Activated T-cell treated with anti-CD3 and anti-CD28 coated beads for 48 hours (primary cell): ENCODE measurements around the gene ADAM15.

Experiments used
- DNase-seq: peaks from one replicate; pipeline ENCODE4 v3.0.0-alpha.2; 2020; ENCODE audit warnings: low read depth

Gene ADAM15

DNA sequence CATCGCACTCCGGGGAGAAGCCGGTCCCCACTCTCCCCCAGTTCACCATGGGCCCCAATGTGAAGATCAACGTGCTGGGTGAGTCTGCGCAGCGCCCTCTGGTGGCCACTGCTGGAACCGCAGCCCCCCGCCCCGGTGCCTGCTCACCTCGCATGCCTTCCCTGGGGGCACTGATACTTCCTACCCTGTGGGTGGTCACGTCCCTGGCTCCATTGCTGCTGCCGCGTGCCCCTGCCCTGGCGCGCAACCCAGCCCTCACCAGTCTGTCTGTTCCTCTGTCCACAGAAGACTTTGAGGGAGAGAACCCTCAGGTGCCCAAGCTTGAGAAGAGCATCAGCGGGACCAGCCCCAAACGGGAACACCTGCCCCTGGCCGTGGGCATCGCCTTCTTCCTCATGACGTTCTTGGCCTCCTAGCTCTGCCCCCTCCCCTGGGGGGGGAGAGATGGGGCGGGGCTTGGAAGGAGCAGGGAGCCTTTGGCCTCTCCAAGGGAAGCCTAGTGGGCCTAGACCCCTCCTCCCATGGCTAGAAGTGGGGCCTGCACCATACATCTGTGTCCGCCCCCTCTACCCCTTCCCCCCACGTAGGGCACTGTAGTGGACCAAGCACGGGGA lies 35.1 kb downstream of the ADAM15 start:
- DNase-seq, result peak; percentile 80

DNA sequence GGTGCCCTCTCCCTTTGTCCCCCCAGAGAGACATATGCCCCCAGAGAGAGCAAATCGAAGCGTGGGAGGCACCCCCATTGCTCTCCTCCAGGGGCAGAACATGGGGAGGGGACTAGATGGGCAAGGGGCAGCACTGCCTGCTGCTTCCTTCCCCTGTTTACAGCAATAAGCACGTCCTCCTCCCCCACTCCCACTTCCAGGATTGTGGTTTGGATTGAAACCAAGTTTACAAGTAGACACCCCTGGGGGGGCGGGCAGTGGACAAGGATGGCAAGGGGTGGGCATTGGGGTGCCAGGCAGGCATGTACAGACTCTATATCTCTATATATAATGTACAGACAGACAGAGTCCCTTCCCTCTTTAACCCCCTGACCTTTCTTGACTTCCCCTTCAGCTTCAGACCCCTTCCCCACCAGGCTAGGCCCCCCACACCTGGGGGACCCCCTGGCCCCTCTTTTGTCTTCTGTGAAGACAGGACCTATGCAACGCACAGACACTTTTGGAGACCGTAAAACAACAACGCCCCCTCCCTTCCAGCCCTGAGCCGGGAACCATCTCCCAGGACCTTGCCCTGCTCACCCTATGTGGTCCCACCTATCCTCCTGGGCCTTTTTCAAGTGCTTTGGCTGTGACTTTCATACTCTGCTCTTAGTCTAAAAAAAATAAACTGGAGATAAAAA lies 35.9 kb downstream of the ADAM15 start:
- DNase-seq, result no peak

DNA sequence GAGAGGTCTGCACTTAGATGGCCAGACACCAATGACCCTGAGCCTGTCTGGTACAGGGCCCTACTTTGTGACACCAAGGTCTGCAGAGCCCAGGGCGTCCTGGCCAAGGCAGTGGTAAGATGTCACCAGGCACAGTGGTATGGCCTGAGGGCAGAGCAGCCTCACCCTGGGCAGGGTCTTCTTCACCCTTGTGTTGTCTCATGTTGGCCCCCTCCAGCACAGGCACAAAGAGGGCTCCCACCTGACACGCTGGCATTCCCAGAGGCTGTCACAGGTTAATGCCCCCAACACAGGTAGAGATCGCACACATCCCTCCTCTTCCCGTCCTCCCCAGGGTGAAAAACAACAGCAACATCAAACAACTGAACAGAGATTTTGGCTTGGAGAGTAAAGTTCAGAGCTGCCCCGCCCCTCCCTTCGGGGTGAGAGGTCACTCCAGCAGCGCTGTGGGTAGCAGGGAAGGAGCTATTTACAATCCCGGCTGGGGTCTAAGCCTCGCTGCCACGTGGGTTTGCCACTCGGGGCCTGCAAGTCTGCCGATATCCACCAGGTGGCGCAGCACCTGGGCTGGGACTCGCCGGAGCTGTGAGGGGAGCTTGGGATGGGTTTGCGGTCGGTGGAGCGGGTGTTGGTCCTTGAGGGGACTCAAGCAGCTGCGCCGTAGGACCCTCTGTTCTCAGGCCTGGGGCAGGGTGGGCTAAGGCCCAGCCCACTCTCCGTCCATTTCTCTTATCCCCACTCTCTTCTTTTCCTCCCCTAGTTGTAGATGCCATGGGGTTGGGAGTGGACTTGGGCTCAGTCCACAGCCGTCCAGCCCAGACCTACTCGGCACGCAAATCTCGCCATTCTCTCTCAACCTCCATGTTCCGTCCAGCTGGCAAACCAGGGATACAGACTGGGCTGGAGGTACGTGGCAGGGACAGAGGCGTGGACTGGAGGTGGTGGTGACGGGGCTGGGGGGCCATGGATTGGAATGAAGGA lies 40.2 kb downstream of the ADAM15 start:
- DNase-seq, result peak; percentile 76

DNA sequence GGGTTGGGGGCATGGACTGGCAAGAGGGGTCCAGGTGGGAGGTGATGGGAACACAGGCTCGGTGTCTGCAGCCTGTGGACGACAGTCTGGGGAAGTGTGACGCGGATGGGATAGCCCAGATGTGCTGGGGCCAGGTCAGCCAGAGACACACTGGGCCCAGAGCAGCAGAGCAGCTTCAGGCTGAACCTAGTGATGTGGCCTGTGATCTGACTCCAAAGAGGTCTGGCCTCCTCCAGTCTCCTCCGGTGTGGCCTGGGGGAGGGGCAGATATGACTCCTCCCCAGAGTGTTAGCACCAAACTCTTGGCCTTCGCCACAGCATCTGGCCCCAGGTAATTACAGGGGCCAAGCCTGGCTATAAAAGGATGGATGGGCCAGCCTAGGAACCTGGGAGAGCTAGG lies 41.0 kb downstream of the ADAM15 start:
- DNase-seq, result no peak

- no peak for DNase-seq
Observed at GRCh38 chr1:155092641-155093040, 41.5 kb downstream of the ADAM15 start.

DNA sequence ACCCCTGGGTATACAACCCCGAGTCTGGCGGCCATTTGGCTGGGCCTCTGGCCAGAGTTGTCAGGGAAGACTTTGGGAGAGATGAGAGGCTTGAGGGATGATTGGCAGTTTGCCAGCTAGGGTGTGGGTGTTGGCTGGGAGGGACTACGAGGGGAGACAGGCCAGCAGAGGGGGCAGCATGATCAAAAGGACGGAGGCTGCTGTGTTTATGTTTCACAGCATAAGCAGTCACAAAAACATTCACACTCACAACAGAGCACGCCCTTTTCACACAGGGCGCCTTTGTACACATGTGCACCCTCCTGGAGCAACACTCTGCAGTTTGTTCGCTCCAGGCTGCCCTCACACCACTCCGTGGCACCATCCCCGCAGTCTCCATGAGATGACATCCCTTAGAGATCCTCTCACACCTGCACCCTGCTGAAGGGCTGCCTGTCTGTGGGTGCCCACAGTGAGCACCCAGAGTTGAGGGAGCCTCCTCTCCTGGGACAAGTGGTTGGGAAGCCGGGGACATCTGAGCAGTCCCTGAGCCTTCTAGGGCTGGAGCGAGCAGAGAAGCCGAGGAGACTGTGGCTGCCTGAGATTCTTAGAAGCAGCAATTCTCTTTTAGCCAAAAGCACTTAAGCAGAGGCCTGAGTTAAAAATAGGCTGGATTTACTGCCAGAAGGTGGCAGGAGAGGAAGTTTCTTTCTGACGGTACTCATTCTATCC lies 43.0 kb downstream of the ADAM15 start:
- DNase-seq, result no peak

DNA sequence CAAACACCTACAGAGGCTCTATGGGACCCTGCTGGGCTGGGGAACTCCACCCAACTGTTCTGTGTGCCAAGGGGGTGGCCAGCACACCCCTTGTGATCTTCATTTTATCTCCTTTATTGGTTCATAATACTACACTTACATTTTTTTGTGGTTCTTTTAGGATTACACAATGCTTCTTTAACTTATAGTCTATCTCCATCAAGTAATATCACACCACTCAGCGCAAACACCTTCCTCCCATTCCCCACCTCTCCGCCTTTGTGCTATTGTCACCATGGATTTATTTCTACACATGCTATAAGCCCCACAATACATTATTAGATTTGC lies 43.5 kb downstream of the ADAM15 start:
- no peak for DNase-seq

GRCh38 chr1:155099331-155099730 lies 48.2 kb downstream of the ADAM15 start:
- DNase-seq, result no peak

- DNase-seq, result no peak
Observed at GRCh38 chr1:155103325-155103724, 52.2 kb downstream of the ADAM15 start.

DNA sequence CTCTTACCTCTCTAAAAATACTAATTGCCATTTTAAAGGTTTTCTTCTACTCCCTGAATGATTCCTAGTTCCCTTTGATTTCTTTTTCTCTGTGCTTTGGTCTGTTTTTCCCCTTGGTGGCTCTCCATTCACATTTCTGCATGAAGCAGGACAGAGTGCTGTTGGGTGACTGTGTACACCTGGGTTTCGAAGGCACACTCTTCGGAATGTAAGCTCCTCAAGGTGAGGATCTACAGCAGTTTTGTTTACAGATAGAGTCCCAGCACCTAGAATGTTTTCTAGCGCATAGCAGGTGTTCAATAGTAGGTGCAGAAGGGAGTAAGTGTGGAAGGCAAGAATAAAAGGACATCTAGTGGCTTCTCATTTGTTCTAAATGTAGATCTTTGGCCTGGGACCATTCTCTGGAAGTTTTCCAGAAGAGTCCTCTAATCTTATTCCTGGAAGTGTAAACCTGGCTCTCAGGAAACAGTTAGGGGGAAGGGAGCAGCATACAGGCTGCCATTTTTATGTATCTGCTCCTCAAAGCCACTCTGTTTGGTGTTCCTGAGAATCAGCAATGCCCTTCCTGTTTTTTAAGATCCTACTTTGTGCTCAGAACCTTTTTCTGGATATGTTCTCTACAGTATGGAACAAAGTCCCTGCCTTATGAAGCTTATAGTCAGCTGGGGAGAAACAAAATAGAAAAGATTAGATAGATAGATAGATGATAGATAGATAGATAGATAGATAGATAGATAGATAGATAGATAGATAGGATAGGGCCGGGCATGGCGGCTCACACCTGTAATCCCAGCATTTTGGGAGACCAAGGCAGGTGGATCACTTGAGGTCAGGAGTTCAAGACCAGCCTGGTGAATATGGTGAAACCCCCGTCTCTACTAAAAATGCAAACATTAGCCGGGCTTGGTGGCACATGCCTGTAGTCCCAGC lies 53.8 kb downstream of the ADAM15 start:
- DNase-seq, result no peak

DNA sequence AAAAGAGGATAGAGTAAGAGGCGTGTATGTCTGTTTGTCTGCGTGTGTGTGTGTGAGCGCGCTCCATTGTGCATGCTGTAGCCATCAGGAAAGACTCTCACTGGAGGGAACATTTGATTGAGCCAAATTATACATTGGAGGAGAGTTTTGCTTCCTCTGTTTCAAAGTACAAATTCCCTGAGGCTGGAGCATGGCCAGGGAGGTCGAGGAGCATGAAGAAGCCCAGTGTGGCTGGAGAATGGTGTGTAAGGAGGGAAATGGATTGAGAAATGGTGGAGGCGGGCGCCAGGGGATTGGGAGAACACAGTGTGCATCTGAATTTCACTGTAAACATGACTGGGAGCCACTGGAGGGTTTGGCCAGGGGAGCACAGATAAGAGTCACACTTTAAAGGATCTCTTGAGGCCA lies 54.5 kb downstream of the ADAM15 start:
- DNase-seq, result no peak

DNA sequence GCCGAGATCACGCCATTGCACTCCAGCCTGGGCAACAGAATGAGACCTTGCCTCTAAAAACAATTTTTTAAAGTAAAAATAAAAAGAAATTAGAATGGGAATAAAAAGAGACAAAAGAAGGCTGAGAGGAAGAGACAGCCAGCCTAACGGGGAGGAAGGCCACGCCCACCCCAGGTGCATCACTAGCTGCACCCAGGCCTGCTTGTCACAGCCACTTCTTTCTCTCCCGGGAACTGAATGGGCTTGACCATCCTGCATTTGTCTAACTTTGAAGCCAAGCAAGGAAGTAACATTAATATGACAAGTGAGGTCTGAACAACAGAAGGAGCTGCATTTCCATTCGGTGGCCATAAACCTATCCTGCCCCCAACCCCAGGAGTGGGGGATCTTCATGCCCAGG lies 55.7 kb downstream of the ADAM15 start:
- DNase-seq, result no peak

- DNase-seq, result no peak
Observed at GRCh38 chr1:155107309-155108264, 56.5 kb downstream of the ADAM15 start.

DNA sequence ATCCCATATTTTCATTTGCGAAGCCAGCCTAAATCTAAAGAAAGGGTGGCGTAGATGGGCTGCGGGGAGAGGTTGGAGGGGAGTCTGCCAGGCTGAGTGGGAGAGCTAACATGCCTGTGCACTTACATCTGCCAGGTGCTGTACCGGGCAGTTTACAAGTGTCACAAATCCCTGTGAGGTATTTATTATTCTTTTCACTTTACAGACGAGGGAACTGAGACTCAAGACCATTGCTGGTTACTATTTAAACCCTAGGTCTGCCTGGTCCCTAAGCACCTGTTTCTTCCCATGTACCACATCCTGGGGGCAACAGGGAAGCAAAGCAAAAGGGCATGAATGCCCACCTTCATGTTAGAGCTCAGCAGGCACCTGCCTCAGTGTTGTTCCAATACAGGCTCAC lies 57.2 kb downstream of the ADAM15 start:
- no peak for DNase-seq

DNA sequence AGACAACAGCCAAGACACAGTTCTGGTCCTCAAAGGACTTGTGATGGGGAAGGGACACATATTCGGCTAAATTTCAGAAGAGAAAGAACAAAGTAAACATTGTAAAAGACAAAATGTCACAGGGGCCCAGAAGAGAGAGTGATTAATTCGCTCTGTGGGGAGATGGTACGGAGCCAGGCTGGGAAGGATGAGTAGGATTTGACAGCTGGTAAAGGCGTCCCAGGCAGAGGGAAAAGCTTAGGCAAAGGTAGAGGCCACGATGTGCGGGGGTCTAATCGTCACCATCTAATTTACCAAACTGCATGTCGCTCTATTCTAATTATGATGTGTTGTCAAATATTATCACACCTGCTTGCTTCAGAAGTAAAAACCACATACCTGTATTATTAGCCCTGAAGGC lies 59.3 kb downstream of the ADAM15 start:
- DNase-seq, result no peak

DNA sequence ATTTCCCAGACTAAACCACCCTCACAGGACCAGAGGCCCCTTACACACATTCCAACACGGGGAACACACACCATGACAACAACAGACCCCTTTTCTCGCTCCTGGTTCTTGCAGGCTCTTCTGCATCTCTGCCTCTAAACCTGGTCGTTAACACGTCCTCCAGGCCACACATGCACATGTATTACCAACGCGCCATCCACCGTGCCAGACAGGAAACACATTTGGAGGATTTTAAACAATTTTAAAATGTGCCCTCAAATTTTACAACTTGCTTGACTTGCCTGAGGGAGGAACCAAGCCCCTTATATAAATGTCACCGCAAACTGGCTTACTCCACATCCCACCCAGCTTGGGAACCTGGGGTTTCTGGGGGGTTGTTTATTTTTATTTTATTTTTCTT lies 59.7 kb downstream of the ADAM15 start:
- no peak for DNase-seq
